ENCODE data around the gene UBP1.
"Not testable (repeated sequence)": the region's sequence is repeated elsewhere in the genome, so short reads cannot be mapped to it uniquely, and the experiment has no call there.

Gene UBP1

DNA sequence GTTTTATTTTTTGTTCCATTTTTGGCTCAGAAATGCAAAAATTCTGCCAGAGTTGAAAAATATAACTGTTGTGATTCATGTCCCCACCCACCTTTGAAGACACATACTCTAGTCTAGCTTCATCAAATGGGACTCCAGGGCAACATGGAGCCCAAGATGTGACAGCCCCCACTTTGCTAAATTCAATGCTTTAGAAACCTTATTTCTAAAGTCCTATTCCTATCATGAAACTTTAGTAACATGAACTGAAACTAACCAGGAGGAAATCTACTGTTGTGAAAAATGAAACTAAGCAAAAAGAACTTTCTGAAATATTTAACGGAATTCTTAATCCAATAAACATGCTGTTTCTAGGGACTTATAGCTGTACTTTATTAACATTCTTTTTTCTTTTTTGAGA, 20.3 kb downstream of the UBP1 start:
- TF ChIP-seq, protein P1, sequence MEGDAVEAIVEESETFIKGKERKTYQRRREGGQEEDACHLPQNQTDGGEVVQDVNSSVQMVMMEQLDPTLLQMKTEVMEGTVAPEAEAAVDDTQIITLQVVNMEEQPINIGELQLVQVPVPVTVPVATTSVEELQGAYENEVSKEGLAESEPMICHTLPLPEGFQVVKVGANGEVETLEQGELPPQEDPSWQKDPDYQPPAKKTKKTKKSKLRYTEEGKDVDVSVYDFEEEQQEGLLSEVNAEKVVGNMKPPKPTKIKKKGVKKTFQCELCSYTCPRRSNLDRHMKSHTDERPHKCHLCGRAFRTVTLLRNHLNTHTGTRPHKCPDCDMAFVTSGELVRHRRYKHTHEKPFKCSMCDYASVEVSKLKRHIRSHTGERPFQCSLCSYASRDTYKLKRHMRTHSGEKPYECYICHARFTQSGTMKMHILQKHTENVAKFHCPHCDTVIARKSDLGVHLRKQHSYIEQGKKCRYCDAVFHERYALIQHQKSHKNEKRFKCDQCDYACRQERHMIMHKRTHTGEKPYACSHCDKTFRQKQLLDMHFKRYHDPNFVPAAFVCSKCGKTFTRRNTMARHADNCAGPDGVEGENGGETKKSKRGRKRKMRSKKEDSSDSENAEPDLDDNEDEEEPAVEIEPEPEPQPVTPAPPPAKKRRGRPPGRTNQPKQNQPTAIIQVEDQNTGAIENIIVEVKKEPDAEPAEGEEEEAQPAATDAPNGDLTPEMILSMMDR (IDR thresholded peaks at IDR 0.05; ENCODE audit: low read depth, low read length, poor library complexity, severe bottlenecking) = no peak
- TF ChIP-seq EZH2phosphoT487 (IDR thresholded peaks at IDR 0.05; ENCODE audit: borderline replicate concordance, low read length) = no peak
- Histone ChIP-seq H4K20me1 (ENCODE audit: control insufficient read depth, insufficient read depth, low read depth, low read length) (no peaks in the 10 kb centered on the region), H3K27ac (ENCODE audit: low read depth, low read length) (no peak overlapping the region), H3K79me2 (ENCODE audit: control insufficient read depth, low read length) (peaks cover 52% of the 10 kb centered on the region), H3K9me2 (replicated peaks; ENCODE audit: control insufficient read depth, low read length) (no peaks in the 10 kb centered on the region), H3F3A (ENCODE audit: control insufficient read depth, insufficient read depth) (0 out of 2 replicates have a peak, but pooled peaks cover 2% of the 10 kb centered on the region), H3K27me3 (ENCODE audit: control insufficient read depth, low read length) (no peaks in the 10 kb centered on the region), H3K36me3 (ENCODE audit: control insufficient read depth, low read length) (peaks cover 72% of the 10 kb centered on the region), H3K4me2 (ENCODE audit: low read length) (no peak overlapping the region), H3K4me3 (ENCODE audit: low read length) (no peak overlapping the region), H3K9me3 (ENCODE audit: control insufficient read depth, insufficient read depth, low read length) (no peaks in the 10 kb centered on the region), H3K4me1 (ENCODE audit: control insufficient read depth, low read length) (peaks cover 13% of the 10 kb centered on the region)

DNA sequence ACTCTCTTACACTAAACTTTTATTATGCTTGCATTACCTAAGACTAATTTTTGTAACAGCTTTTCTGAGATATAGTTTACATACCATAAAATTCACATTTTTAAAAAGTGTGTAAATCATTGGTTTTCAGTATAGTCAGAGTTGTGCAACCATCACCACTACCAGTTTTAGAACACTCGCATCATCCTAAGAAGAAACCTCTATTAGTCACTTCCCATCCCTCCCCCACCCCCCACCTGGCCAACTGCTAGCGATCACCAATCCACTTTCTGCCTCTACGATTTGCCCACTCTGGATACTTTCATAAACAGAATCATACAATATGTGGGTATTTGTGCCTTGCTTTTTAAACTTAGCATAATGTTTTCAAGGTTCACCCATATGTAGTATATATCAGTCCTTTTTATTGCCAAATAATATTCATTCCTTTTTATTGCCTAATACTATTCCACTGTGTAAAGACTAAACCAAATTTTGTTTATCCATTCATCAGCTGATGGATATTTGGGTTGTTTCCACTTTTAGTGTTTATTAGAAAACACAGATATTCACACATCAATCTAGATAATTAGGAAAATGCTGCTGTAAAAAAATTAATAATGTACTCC, 23.0 kb downstream of the UBP1 start:
- Histone ChIP-seq H3K4me1 (ENCODE audit: control insufficient read depth, low read length) (peaks cover 13% of the 10 kb centered on the region), H4K20me1 (ENCODE audit: control insufficient read depth, insufficient read depth, low read depth, low read length) (no peaks in the 10 kb centered on the region), H3K27me3 (ENCODE audit: control insufficient read depth, low read length) (no peaks in the 10 kb centered on the region), H3K79me2 (ENCODE audit: control insufficient read depth, low read length) (peaks cover 33% of the 10 kb centered on the region), H3F3A (ENCODE audit: control insufficient read depth, insufficient read depth) (0 out of 2 replicates have a peak, but pooled peaks cover 2% of the 10 kb centered on the region), H3K27ac (ENCODE audit: low read depth, low read length) (no peak overlapping the region), H3K36me3 (ENCODE audit: control insufficient read depth, low read length) (peaks cover 70% of the 10 kb centered on the region), H3K9me2 (replicated peaks; ENCODE audit: control insufficient read depth, low read length) (no peaks in the 10 kb centered on the region), H3K9me3 (ENCODE audit: control insufficient read depth, insufficient read depth, low read length) (no peaks in the 10 kb centered on the region), H3K4me2 (ENCODE audit: low read length) (no peak overlapping the region), H3K4me3 (ENCODE audit: low read length) (no peak overlapping the region)
- TF ChIP-seq, protein P1 (IDR thresholded peaks at IDR 0.05; ENCODE audit: low read depth, low read length, poor library complexity, severe bottlenecking) = no peak
- TF ChIP-seq EZH2phosphoT487 (IDR thresholded peaks at IDR 0.05; ENCODE audit: borderline replicate concordance, low read length) = no peak

DNA sequence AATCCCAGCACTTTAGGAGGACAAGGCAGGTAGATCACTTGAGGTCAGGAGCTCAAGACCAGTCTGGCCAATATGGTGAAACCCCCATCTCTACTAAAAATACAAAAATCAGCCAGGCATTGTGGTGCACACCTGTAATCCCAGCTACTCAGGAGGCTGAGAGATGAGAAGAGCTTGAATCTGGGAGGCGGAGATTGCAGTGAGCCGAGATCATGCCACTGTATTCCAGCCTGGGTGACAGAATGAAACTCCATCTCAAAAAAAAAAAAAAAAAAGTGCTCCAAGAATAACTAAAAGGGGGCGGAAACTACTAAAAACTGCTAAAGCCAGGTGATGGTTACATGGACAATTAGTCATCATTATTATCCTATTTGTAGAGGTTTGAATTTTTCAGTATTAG, 29.4 kb downstream of the UBP1 start:
- H3K4me2 ChIP-seq (ENCODE audit: low read length); H3K9me2 ChIP-seq (replicated peaks; ENCODE audit: control insufficient read depth, low read length); H4K20me1 ChIP-seq (ENCODE audit: control insufficient read depth, insufficient read depth, low read depth, low read length); H3K27me3 ChIP-seq (ENCODE audit: control insufficient read depth, low read length); H3K27ac ChIP-seq (ENCODE audit: low read depth, low read length); H3K9me3 ChIP-seq (ENCODE audit: control insufficient read depth, insufficient read depth, low read length); H3K4me3 ChIP-seq (ENCODE audit: low read length); H3F3A ChIP-seq (ENCODE audit: control insufficient read depth, insufficient read depth); H3K4me1 ChIP-seq (ENCODE audit: control insufficient read depth, low read length); H3K79me2 ChIP-seq (ENCODE audit: control insufficient read depth, low read length): not testable (repeated sequence)
- peaks cover 83% of the 10 kb centered on the region for H3K36me3 ChIP-seq (ENCODE audit: control insufficient read depth, low read length)

DNA sequence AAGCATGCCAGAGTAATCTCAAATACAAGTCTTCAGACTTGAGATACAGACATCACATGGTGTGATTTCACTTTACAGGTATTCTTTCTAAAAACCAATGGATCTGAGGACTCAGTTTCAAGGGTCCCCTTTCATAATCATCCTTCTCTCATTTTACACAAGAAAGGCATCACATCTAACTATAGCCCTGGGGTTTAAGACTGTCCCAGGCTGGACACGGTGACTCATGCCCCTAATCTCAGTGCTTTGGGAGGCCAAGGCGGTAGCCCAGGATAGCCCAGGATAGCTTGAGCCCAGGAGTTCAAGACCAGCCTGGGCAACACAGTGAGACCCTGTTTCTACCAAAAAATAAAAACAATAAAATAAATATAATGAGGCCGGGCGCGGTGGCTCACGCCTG, 36.4 kb downstream of the UBP1 start:
- Histone ChIP-seq H3K36me3 (ENCODE audit: control insufficient read depth, low read length) (peaks cover 84% of the 10 kb centered on the region), H3K9me3 (ENCODE audit: control insufficient read depth, insufficient read depth, low read length) (no peaks in the 10 kb centered on the region), H4K20me1 (ENCODE audit: control insufficient read depth, insufficient read depth, low read depth, low read length) (no peaks in the 10 kb centered on the region), H3F3A (ENCODE audit: control insufficient read depth, insufficient read depth) (no peaks in the 10 kb centered on the region), H3K9me2 (replicated peaks; ENCODE audit: control insufficient read depth, low read length) (no peaks in the 10 kb centered on the region), H3K79me2 (ENCODE audit: control insufficient read depth, low read length) (no peaks in the 10 kb centered on the region), H3K4me3 (ENCODE audit: low read length) (no peak overlapping the region), H3K27me3 (ENCODE audit: control insufficient read depth, low read length) (no peaks in the 10 kb centered on the region), H3K4me2 (ENCODE audit: low read length) (no peak overlapping the region), H3K4me1 (ENCODE audit: control insufficient read depth, low read length) (no peaks in the 10 kb centered on the region), H3K27ac (ENCODE audit: low read depth, low read length) (no peak overlapping the region)
- TF ChIP-seq EZH2phosphoT487 (IDR thresholded peaks at IDR 0.05; ENCODE audit: borderline replicate concordance, low read length) = no peak
- TF ChIP-seq, protein P1 (IDR thresholded peaks at IDR 0.05; ENCODE audit: low read depth, low read length, poor library complexity, severe bottlenecking) = no peak

All from DOHH2 (cell line).